IMR-90 (cell line): Measurements from ENCODE around the gene ERRFI1. TPM values are rescaled to one million over a fixed set of nuclear protein-coding genes. Genes with fewer than 3 reads are reported as not detected.

Source experiments
- ATAC-seq: fragments of 200-7000 bp; cut with Tn5 transposase; 2 replicates; pipeline ENCODE4 v1.9.1; 2020; ENCODE audit warnings: low read depth, mild to moderate bottlenecking, moderate library complexity
- BruUV-seq: library from RNA; stranded (reverse); fragments of 400-500 nt; replicated peaks from 2 replicates; lab custom pipeline; 2021; lab: Mats Ljungman, UMichigan
- CTCF ChIA-PET: fragments of 300-600 bp; formaldehyde crosslinking; extraction: SDS; loops from one replicate; lab custom pipeline; 2021; ENCODE audit warnings: antibody characterized with exemption; lab: Yijun Ruan, JAX
- POLR2A ChIA-PET: fragments of 300-600 bp; sonication (Branson Sonifier 250); formaldehyde crosslinking; loops from one replicate; lab custom pipeline; 2022; ENCODE audit warnings: antibody characterized with exemption; ENCODE audit not compliant: unreplicated experiment; lab: Charles Lee
- DNase-seq: peaks from one replicate; pipeline ENCODE4 v3.0.0; 2013
- H2AFZ ChIP-seq: replicated peaks from 2 replicates; pipeline ENCODE3; 2013; ENCODE audit warnings: low read length, mild to moderate bottlenecking; ENCODE audit not compliant: poor library complexity
- H2AK5ac ChIP-seq: 2 replicates; pipeline ENCODE4 v1.6.1; 2013; ENCODE audit warnings: low read depth, low read length, inconsistent platforms
- H2AK9ac ChIP-seq: replicated peaks from 2 replicates; pipeline ENCODE3; 2013; ENCODE audit warnings: mild to moderate bottlenecking, low read depth, low read length, moderate library complexity; ENCODE audit not compliant: poor library complexity
- H2BK120ac ChIP-seq: 2 replicates; pipeline ENCODE4 v1.6.1; 2013; ENCODE audit warnings: low read depth, low read length, inconsistent platforms
- H2BK15ac ChIP-seq: 3 replicates; pipeline ENCODE4 v1.6.1; 2013; ENCODE audit warnings: low read depth, low read length, inconsistent platforms
- H2BK20ac ChIP-seq: 2 replicates; pipeline ENCODE4 v1.6.1; 2013; ENCODE audit warnings: low read depth, mild to moderate bottlenecking, inconsistent platforms, low read length, moderate library complexity
- H2BK5ac ChIP-seq: 2 replicates; pipeline ENCODE4 v1.6.1; 2013; ENCODE audit warnings: mild to moderate bottlenecking, low read depth, low read length, inconsistent platforms; ENCODE audit not compliant: poor library complexity, severe bottlenecking
- H3K14ac ChIP-seq: replicated peaks from 2 replicates; pipeline ENCODE4 v1.6.1; 2013; ENCODE audit warnings: low read depth, low read length, inconsistent platforms
- H3K18ac ChIP-seq: 2 replicates; pipeline ENCODE4 v1.6.1; 2013; ENCODE audit warnings: low read depth, low read length, control low read depth
- H3K23ac ChIP-seq: 2 replicates; pipeline ENCODE4 v1.6.1; 2013; ENCODE audit warnings: low read depth, low read length, inconsistent platforms
- H3K27ac ChIP-seq: 2 replicates; pipeline ENCODE4 v1.5.1; 2013; ENCODE audit warnings: mild to moderate bottlenecking, control low read depth, low read length; ENCODE audit not compliant: insufficient read depth
- H3K27me3 ChIP-seq: 2 replicates; pipeline ENCODE4 v1.6.1; 2013; ENCODE audit warnings: low read length; ENCODE audit not compliant: control insufficient read depth, insufficient read depth
- H3K36me3 ChIP-seq: 2 replicates; pipeline ENCODE4 v1.6.1; 2013; ENCODE audit warnings: low read length, mixed read lengths; ENCODE audit not compliant: control insufficient read depth, insufficient read depth
- H3K4ac ChIP-seq: 2 replicates; pipeline ENCODE4 v1.6.1; 2013; ENCODE audit warnings: low read depth, low read length, inconsistent platforms
- H3K4me1 ChIP-seq: 2 replicates; pipeline ENCODE4 v1.6.1; 2013; ENCODE audit warnings: low read length, mixed read lengths; ENCODE audit not compliant: control insufficient read depth, insufficient read depth
- H3K4me2 ChIP-seq: 2 replicates; pipeline ENCODE4 v1.6.1; 2013; ENCODE audit warnings: low read depth, mild to moderate bottlenecking, control low read depth, low read length, moderate library complexity
- H3K4me3 ChIP-seq: 2 replicates; pipeline ENCODE4 v1.5.1; 2013; ENCODE audit warnings: low read depth, mild to moderate bottlenecking, control low read depth, low read length, moderate library complexity; ENCODE audit not compliant: insufficient read depth
- H3K56ac ChIP-seq: 2 replicates; pipeline ENCODE4 v1.6.1; 2013; ENCODE audit warnings: low read length, inconsistent platforms; ENCODE audit not compliant: insufficient read depth; ENCODE audit errors: extremely low read depth
- H3K79me1 ChIP-seq, 2 experiments: 2 replicates each; pipeline ENCODE4 v1.6.1; 2013; ENCODE audit warnings: low read length in 2 of 2, inconsistent platforms in 1 of 2, low read depth in 1 of 2
- H3K9ac ChIP-seq: 2 replicates; pipeline ENCODE4 v1.6.1; 2013; ENCODE audit warnings: low read depth, low read length, control low read depth
- H3K9me1 ChIP-seq: 2 replicates; pipeline ENCODE4 v1.6.1; 2013; ENCODE audit warnings: low read length, inconsistent platforms; ENCODE audit not compliant: insufficient read depth
- H3K9me3 ChIP-seq: 2 replicates; pipeline ENCODE4 v1.6.1; 2013; ENCODE audit warnings: low read length; ENCODE audit not compliant: control insufficient read depth, insufficient read depth
- H4K20me1 ChIP-seq: 2 replicates; pipeline ENCODE4 v1.6.1; 2013; ENCODE audit warnings: low read length, inconsistent platforms; ENCODE audit not compliant: insufficient read depth
- H4K5ac ChIP-seq: 2 replicates; pipeline ENCODE4 v1.6.1; 2013; ENCODE audit warnings: mild to moderate bottlenecking, low read depth, low read length, control low read depth
- H4K8ac ChIP-seq, 2 experiments: 2 replicates each; pipeline ENCODE4 v1.6.1; 2013; ENCODE audit warnings: low read depth in 2 of 2, low read length in 2 of 2, control low read depth in 1 of 2, inconsistent platforms in 1 of 2
- H4K91ac ChIP-seq: 2 replicates; pipeline ENCODE4 v1.6.1; 2013; ENCODE audit warnings: low read depth, low read length, inconsistent platforms; ENCODE audit not compliant: insufficient read depth
- FOS ChIP-seq: fragments of 150-350 bp; IDR thresholded peaks from 2 replicates; pipeline ENCODE4 v1.6.1; 2016; ENCODE audit warnings: low read depth, low read length
- RAD21 ChIP-seq: IDR thresholded peaks from 2 replicates; pipeline ENCODE4 v1.6.1; 2012; ENCODE audit warnings: low read length, improper control_type of control experiment
- USF2 ChIP-seq: fragments of 150-350 bp; IDR thresholded peaks from 2 replicates; pipeline ENCODE4 v1.6.1; 2017; ENCODE audit warnings: mild to moderate bottlenecking, antibody characterized with exemption, low read length, low read depth
- WGBS, 2 experiments: methylation state at CpG; one replicate each; pipeline versions ENCODE4 v1.1.5 to v1.1.7; 2013; ENCODE audit warnings: missing lambda C conversion rate in 2 of 2; ENCODE audit not compliant: insufficient read length in 1 of 2; ENCODE audit errors: extremely low coverage in 2 of 2; 5-methylcytosine and 5-hydroxymethylcytosine counted together
- dilution Hi-C: fragments of 300-500 bp; cut with HindIII; formaldehyde crosslinking; loops from one replicate; pipeline ENCODE4 v1.14.3; 2018; ENCODE audit warnings: low sequenced_read_pairs; ENCODE audit not compliant: unreplicated experiment
- in situ Hi-C: fragments of 300-500 bp; cut with MboI; formaldehyde crosslinking; loops from 3 replicates; pipeline ENCODE4 v1.14.3; 2019; ENCODE audit warnings: low sequenced_read_pairs, inconsistent platforms, mixed read lengths
- intact Hi-C: fragments of 100-400 bp; cut with micrococcal nuclease; formaldehyde crosslinking; loops from 2 replicates; pipeline ENCODE4 v1.10.0; 2022
- polyA plus RNA-seq, 3 experiments: library from polyadenylated mRNA; depleted of rRNA; stranded (reverse); fragments of >200 nt; gene quantifications; 2 replicates each; pipeline ENCODE4 v1.2.3, GENCODE V29; 2012; ENCODE audit warnings: low replicate concordance in 1 of 3
- total RNA-seq: library from RNA; depleted of rRNA; stranded (reverse); fragments of >200 nt; gene quantifications from 2 replicates; pipeline ENCODE4 v1.2.3, GENCODE V29; 2012

ERRFI1 gene
- total and polyA plus RNA-seq, 2 of the 4 experiments (the other 2 are of a cell fraction), result 101 to 145 TPM

GRCh38 chr1:8063298-8064036 is 37.4 kb upstream of the ERRFI1 start (continued):
- TF ChIP-seq FOS, result no peak

- Histone ChIP-seq H2AK9ac (no peak overlapping the region), H2BK120ac (peak overlapping the region; percentile 92; the same call in 1 of the 2 replicates), H3K18ac (peak overlapping the region; percentile 27; the same call in 1 of the 2 replicates), H3K14ac (peak overlapping the region; percentile 35; the same call in 1 of the 2 replicates), H2AFZ (no peak overlapping the region), H3K56ac (no peak overlapping the region), H3K23ac (no peak overlapping the region), H3K27ac (peak overlapping the region; percentile 80; the same call in 1 of the 2 replicates), H4K20me1 (no peaks in the 10 kb centered on the region), H3K4ac (peak overlapping the region; percentile 58; the same call in 1 of the 2 replicates), H2BK20ac (0 out of 2 replicates have a peak overlapping the region, but pooled peaks have one; percentile 72), H3K27me3 (no peaks in the 10 kb centered on the region), H4K5ac (no peak overlapping the region), H3K9me1 (peaks cover 3% of the 10 kb centered on the region; the same call in 1 of the 2 replicates), H4K91ac (peak overlapping the region; percentile 54; the same call in 1 of the 2 replicates), H3K79me1 (no peaks in the 10 kb centered on the region), H2BK15ac (peak overlapping the region; percentile 56; the same call in 1 of the 3 replicates), H2BK5ac (no peak overlapping the region), H3K4me2 (no peak overlapping the region), H2AK5ac (peak overlapping the region; percentile 51; the same call in 1 of the 2 replicates), H3K4me3 (no peak overlapping the region), H4K8ac (peak overlapping the region in 1 of 2 experiments; percentile 35; a peak in 2 of 4 replicates), H3K36me3 (no peaks in the 10 kb centered on the region), H3K9me3 (no peaks in the 10 kb centered on the region), H3K9ac (no peak overlapping the region), H3K4me1 (peaks cover 16% of the 10 kb centered on the region)
- DNase-seq (no peak), ATAC-seq (no peak)
- in situ Hi-C loops, result no loop called here
- intact Hi-C loops, result no loop called here
- CTCF ChIA-PET, result interaction anchor here (1.2 kb wide), 1 partner anchor 11 kb away, joined by 3 read pairs; no protein-coding TSS in a partner anchor
- no CpG with 5 or more reads among the region's 4 CpGs for WGBS, 2 experiments
- dilution Hi-C loops, result no loop called here
- POLR2A ChIA-PET, result no interaction called here
- no peak for TF ChIP-seq RAD21
- TF ChIP-seq USF2, result no peak
- no TSS peak for BruUV-seq
Measured at GRCh38 chr1:8062861-8063260, 36.8 kb upstream of the ERRFI1 start.
